ENCODE data around the gene HLF. TPM values are rescaled to one million over a fixed set of nuclear protein-coding genes. Genes with fewer than 3 reads are reported as not detected.

Gene HLF
- total RNA-seq, 8 experiments from 2014 or later, result 0.31 to 2.6 (median 0.77) TPM

DNA sequence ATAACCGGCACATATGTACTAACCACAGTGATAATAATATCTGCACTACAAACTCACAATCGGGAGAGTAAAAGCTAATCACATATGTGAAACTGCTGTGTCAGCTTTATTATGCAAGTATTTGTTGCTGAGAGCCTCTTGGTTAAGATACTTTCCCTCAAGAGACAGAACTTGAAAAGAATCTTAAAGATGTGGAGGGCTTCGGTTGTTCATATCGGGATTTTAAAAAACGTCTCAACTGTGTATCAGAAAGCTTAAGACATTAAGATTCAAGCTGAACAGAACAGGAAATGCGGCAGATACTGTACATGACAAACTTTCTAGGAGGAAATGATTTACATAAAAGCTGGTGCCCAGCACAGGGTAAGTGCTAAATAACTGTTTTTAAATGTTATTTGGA lies 27.5 kb upstream of the HLF start:
- 0 to 96% (median 71%) methylated on average over 2 to 6 of the region's 6 CpGs for WGBS, 10 experiments
- ATAC-seq (replicated peaks in 6 of 8), result peak in 1 of 8 experiments; percentile 12
- no peak overlapping the region for H3K27ac ChIP-seq
- in situ Hi-C loops (cut with MboI; ENCODE audit: low pct_unique_long_range_greater_than_20kb in 2 of 9, low sequenced_read_pairs in 9 of 9, unreplicated experiment in 9 of 9), result no loop called here
- H3K4me1 ChIP-seq (replicated peaks in 1 of 2), result peaks cover 0 to 4% of the 10 kb centered on the region in 2 donors
- H3K4me3 ChIP-seq, result no peak overlapping the region

DNA sequence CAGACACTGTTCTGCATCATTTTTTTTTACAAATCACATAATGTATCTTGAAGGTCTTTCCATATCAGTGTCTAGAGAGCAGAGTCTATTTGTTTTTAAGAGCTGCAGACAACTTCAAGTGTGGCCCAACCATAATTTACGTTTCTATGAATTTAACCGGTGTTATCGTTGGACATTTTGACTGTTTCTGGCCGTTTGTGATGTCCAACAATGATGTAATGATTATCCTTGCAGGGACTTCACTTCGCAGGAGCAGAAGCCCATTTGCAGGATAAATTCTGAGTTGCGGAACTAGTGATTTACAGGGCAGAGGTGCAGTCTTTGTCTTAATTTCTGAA lies 26.9 kb upstream of the HLF start:
- in situ Hi-C loops (cut with MboI; ENCODE audit: low pct_unique_long_range_greater_than_20kb in 2 of 9, low sequenced_read_pairs in 9 of 9, unreplicated experiment in 9 of 9), result no loop called here
- no peak for ATAC-seq (replicated peaks in 6 of 8)
- H3K27ac ChIP-seq, result no peak overlapping the region
- H3K4me1 ChIP-seq (replicated peaks in 1 of 2), result peaks cover 0 to 4% of the 10 kb centered on the region in 2 donors
- 3 to 100% (median 56%) methylated on average over 1 to 6 of the region's 6 CpGs; no CpG with 5 or more reads in 1 of the 10 experiments for whole genome bisulfite sequencing, 10 experiments
- H3K4me3 ChIP-seq, result peak overlapping the region; percentile 32 to 47 (median 35)

DNA sequence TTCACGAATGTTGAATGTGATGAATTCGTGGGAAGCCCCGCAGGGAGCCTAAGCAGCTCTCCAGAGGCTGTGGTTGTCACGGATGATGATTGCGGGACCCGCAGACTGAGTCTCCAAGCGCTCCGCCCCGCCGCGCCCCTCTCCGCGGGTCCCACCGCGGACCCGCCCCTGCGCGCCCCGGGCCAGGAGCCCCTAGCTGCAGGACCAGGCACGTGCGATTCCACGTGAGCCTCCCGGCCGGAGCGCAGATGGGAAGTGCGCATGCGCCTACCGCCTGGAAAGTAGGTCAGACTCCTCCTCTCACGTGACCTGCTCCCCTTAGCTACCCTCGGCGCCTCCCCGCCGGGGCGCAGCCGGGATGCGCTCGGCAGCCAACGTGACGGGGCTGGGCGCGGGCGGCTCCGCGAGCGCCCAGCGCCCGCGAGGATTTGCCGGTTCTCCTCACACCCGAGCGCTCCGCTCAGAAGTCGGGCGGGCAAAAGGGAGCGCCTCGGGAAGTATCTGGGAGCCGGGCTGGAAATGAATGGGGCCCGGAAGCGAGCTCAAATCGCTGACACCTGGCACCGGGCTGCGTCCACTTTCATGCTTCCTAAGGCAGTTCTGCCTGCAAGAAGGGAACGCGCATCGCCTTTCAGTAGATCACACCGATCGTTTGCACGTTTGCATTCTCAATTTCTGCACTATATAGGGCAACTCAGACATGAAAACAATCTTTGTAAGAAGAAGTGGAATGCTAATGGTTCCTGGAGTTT lies 26.4 kb upstream of the HLF start:
- ATAC-seq (replicated peaks in 6 of 8), result peak; percentile 96 to 99 (median 99)
- H3K27ac ChIP-seq, result no peak overlapping the region

GRCh38 chr17:55238931-55239297 lies 25.8 kb upstream of the HLF start:
- Histone ChIP-seq H3K4me3 (peak overlapping the region; percentile 32 to 47 (median 35)), H3K4me1 (replicated peaks in 1 of 2) (peaks cover 0 to 4% of the 10 kb centered on the region in 2 donors), H3K27ac (no peak overlapping the region)
- in situ Hi-C loops (cut with MboI; ENCODE audit: low pct_unique_long_range_greater_than_20kb in 2 of 9, low sequenced_read_pairs in 9 of 9, unreplicated experiment in 9 of 9), result no loop called here
- peak; percentile 10 to 54 (median 41) for ATAC-seq (replicated peaks in 6 of 8)
- 0% methylated on average over 2 to 3 of the region's 4 CpGs; no CpG with 5 or more reads in 5 of the 10 experiments for WGBS, 10 experiments

More for the DNA sequence above, 26.4 kb upstream of the HLF start:
- 0 to 14% (median 0%) methylated on average over 1 to 16 of the region's 68 CpGs; no CpG with 5 or more reads in 3 of the 10 experiments for WGBS, 10 experiments
- in situ Hi-C loops (cut with MboI; ENCODE audit: low pct_unique_long_range_greater_than_20kb in 2 of 9, low sequenced_read_pairs in 9 of 9, unreplicated experiment in 9 of 9), result no loop called here
- H3K4me3 ChIP-seq, result peak overlapping the region; percentile 32 to 47 (median 35)
- peaks cover 0 to 4% of the 10 kb centered on the region in 2 donors for H3K4me1 ChIP-seq (replicated peaks in 1 of 2)

DNA sequence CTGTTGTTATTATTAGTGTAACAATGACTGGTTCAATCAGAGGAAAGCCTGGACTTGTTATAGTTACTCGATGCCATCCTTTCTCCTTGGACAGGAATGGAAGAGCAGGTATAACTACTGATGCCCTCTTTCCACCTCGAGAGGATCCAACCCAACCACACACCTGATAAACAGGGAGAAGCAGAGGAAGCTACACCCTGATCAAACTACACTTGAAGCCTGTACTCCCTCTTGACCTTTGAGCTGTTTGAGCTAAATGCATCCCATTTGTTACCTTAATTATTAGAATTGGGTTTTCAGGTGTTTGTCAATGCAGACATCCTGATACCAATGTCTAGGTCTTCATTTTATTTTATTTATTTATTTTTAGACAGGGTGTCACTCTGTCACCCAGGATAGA lies 23.7 kb upstream of the HLF start:
- WGBS, 10 experiments, result 33 to 92% (median 57%) methylated on average over 1 to 2 of the region's 2 CpGs; no CpG with 5 or more reads in 5 of the 10 experiments
- in situ Hi-C loops (cut with MboI; ENCODE audit: low pct_unique_long_range_greater_than_20kb in 2 of 9, low sequenced_read_pairs in 9 of 9, unreplicated experiment in 9 of 9), result no loop called here
- no peak for ATAC-seq (replicated peaks in 6 of 8)
- Histone ChIP-seq H3K4me1 (replicated peaks in 1 of 2) (peaks cover 0 to 4% of the 10 kb centered on the region in 2 donors), H3K4me3 (no peak overlapping the region), H3K27ac (no peak overlapping the region)

DNA sequence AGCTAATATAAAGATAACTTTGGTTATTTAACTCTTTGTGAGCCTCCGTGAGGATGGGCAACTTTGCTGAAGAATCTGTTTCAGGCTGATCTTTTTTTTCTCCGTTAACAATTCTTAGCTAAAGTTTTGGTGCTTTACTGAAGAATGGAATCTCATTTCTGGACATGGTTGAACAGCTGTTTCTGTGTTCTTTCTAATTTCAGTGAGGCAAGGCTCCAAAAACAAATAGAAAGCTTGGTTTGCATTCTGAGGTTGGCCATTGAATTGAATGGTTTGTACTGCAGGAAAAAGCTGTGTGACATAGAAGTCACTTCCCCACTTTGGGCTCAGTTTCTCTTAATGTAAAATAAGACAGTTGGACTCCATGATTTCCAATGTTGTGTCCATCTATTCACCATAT lies 22.3 kb upstream of the HLF start:
- H3K4me1 ChIP-seq (replicated peaks in 1 of 2), result peaks cover 0 to 4% of the 10 kb centered on the region in 2 donors
- H3K4me3 ChIP-seq, result no peak overlapping the region
- in situ Hi-C loops (cut with MboI; ENCODE audit: low pct_unique_long_range_greater_than_20kb in 2 of 9, low sequenced_read_pairs in 9 of 9, unreplicated experiment in 9 of 9), result no loop called here
- no peak for ATAC-seq (replicated peaks in 6 of 8)
- no peak overlapping the region for H3K27ac ChIP-seq
- WGBS, 10 experiments, result 0 to 100% (median 75%) methylated on average over 2 of the region's 2 CpGs; no CpG with 5 or more reads in 3 of the 10 experiments

DNA sequence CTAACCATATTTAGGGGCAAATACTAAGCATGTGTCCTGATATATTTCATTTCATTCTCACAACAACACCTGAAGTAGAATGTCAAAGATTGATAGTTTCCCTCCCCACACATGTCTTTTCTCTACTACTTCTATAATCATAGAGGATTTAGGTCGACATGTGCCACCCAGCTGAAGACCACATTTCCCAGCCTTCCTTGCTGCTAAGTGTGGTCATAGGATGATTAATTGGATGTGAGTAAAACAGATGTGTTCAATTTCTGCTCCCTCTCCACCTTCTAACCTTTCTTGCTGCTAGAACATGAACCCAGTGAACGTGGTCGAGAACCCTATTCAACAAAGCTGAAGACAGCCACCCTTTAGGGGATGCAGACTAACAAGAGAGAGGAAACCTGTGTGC lies 18.8 kb upstream of the HLF start:
- Histone ChIP-seq H3K4me1 (replicated peaks in 1 of 2) (no peaks in the 10 kb centered on the region), H3K4me3 (no peak overlapping the region), H3K27ac (no peak overlapping the region)
- no peak for ATAC-seq (replicated peaks in 6 of 8)
- 0 to 85% (median 48%) methylated on average over 1 to 3 of the region's 3 CpGs; no CpG with 5 or more reads in 2 of the 10 experiments for WGBS, 10 experiments
- in situ Hi-C loops (cut with MboI; ENCODE audit: low pct_unique_long_range_greater_than_20kb in 2 of 9, low sequenced_read_pairs in 9 of 9, unreplicated experiment in 9 of 9), result no loop called here

- Histone ChIP-seq H3K27ac (no peak overlapping the region), H3K4me1 (replicated peaks in 1 of 2) (no peaks in the 10 kb centered on the region), H3K4me3 (no peak overlapping the region)
- 0 to 100% (median 78%) methylated on average over 1 of the region's 1 CpG; no CpG with 5 or more reads in 2 of the 10 experiments for WGBS, 10 experiments
- ATAC-seq (replicated peaks in 6 of 8), result no peak
- in situ Hi-C loops (cut with MboI; ENCODE audit: low pct_unique_long_range_greater_than_20kb in 2 of 9, low sequenced_read_pairs in 9 of 9, unreplicated experiment in 9 of 9), result no loop called here
Observed at GRCh38 chr17:55246583-55246982, 18.2 kb upstream of the HLF start.

GRCh38 chr17:55248077-55248476 lies 16.7 kb upstream of the HLF start:
- ATAC-seq (replicated peaks in 6 of 8), result no peak
- WGBS, 10 experiments, result 17 to 100% (median 55%) methylated on average over 1 of the region's 2 CpGs; no CpG with 5 or more reads in 3 of the 10 experiments
- in situ Hi-C loops (cut with MboI; ENCODE audit: low pct_unique_long_range_greater_than_20kb in 2 of 9, low sequenced_read_pairs in 9 of 9, unreplicated experiment in 9 of 9), result no loop called here
- H3K4me3 ChIP-seq, result no peak overlapping the region
- H3K4me1 ChIP-seq (replicated peaks in 1 of 2), result no peaks in the 10 kb centered on the region
- no peak overlapping the region for H3K27ac ChIP-seq

DNA sequence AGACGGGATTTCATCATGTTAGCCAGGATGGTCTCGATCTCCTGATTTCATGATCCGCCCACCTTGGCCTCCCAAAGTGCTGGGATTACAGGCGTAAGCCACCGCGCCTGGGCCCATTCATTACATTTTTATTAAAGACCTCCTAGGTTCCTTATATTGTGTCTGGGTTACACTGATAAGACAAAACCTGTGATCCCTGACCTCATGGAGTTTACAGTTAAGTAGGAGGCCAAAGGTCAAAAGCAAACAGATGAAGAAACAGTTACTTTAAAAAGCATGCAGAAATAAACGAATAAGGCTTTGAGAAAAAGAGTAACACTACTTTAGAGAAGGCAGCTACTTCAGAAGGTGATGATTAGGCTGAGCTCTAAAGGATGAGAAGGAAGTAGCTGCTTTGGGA lies 14.9 kb upstream of the HLF start:
- 0 to 100% (median 86%) methylated on average over 1 to 6 of the region's 7 CpGs; no CpG with 5 or more reads in 1 of the 10 experiments for WGBS, 10 experiments
- Histone ChIP-seq H3K4me3 (no peak overlapping the region), H3K27ac (no peak overlapping the region), H3K4me1 (replicated peaks in 1 of 2) (no peaks in the 10 kb centered on the region)
- in situ Hi-C loops (cut with MboI; ENCODE audit: low pct_unique_long_range_greater_than_20kb in 2 of 9, low sequenced_read_pairs in 9 of 9, unreplicated experiment in 9 of 9), result no loop called here
- no peak for ATAC-seq (replicated peaks in 6 of 8)

- no peaks in the 10 kb centered on the region for H3K4me1 ChIP-seq (replicated peaks in 1 of 2)
- 47 to 100% (median 83%) methylated on average over 2 to 6 of the region's 6 CpGs for WGBS, 10 experiments
- H3K27ac ChIP-seq, result no peak overlapping the region
- in situ Hi-C loops (cut with MboI; ENCODE audit: low pct_unique_long_range_greater_than_20kb in 2 of 9, low sequenced_read_pairs in 9 of 9, unreplicated experiment in 9 of 9), result no loop called here
- no peak for ATAC-seq (replicated peaks in 6 of 8)
- H3K4me3 ChIP-seq, result no peak overlapping the region
Observed at GRCh38 chr17:55254375-55254774, 10.4 kb upstream of the HLF start.

GRCh38 chr17:55258578-55259135 lies 6.1 kb upstream of the HLF start:
- peaks cover 0 to 3% of the 10 kb centered on the region in 2 donors for H3K4me1 ChIP-seq (replicated peaks in 1 of 2)
- WGBS, 10 experiments, result 10 to 86% (median 82%) methylated on average over 1 to 3 of the region's 3 CpGs; no CpG with 5 or more reads in 1 of the 10 experiments
- no peak overlapping the region for H3K4me3 ChIP-seq
- no peak for ATAC-seq (replicated peaks in 6 of 8)
- in situ Hi-C loops (cut with MboI; ENCODE audit: low pct_unique_long_range_greater_than_20kb in 2 of 9, low sequenced_read_pairs in 9 of 9, unreplicated experiment in 9 of 9), result no loop called here
- no peak overlapping the region for H3K27ac ChIP-seq

- Histone ChIP-seq H3K27ac (no peak overlapping the region), H3K4me3 (no peak overlapping the region), H3K4me1 (replicated peaks in 1 of 2) (peaks cover 3 to 6% of the 10 kb centered on the region in 2 donors)
- no peak for ATAC-seq (replicated peaks in 6 of 8)
- WGBS, 10 experiments, result 0 to 82% (median 55%) methylated on average over 1 to 4 of the region's 4 CpGs; no CpG with 5 or more reads in 3 of the 10 experiments
- in situ Hi-C loops (cut with MboI; ENCODE audit: low pct_unique_long_range_greater_than_20kb in 2 of 9, low sequenced_read_pairs in 9 of 9, unreplicated experiment in 9 of 9), result no loop called here
Observed at GRCh38 chr17:55259684-55260111, 5.1 kb upstream of the HLF start.

Data from motor neuron (in vitro differentiated cells).